Keratinocyte (primary cell): ENCODE results near the gene RAB11FIP4.

ENCODE experiments used
- CTCF ChIP-seq, 3 experiments: IDR thresholded peaks in 1 of 3; conservative IDR thresholded peaks in 1 of 3; optimal IDR thresholded peaks in 1 of 3; 2 replicates in 2 of 3; 3 replicates in 1 of 3; pipeline versions ENCODE3 to v1.5.1; 2011; ENCODE audit warnings: low read length in 3 of 3, mild to moderate bottlenecking in 3 of 3, moderate library complexity in 2 of 3, control low read depth in 1 of 3, inconsistent platforms in 1 of 3; ENCODE audit not compliant: insufficient read depth in 2 of 3; ENCODE audit errors: extremely low read depth in 1 of 3
- EZH2 ChIP-seq: IDR thresholded peaks from one replicate; pipeline ENCODE4 v1.6.1; 2012; ENCODE audit warnings: inconsistent platforms, mild to moderate bottlenecking, low read length, moderate library complexity

GRCh38 chr17:31349454-31349853, 42.0 kb upstream of the RAB11FIP4 start:
- TF ChIP-seq CTCF (optimal IDR thresholded peaks at IDR 0.05 in 1 of 3, IDR thresholded peaks at IDR 0.05 in 1 of 3, conservative IDR thresholded peaks at IDR 0.05 in 1 of 3; ENCODE audit: extremely low read depth in 1 of 3, insufficient read depth in 2 of 3, low read length in 3 of 3) (no peak), EZH2 (no peak)
